HEK293 (cell line): ENCODE data around the gene RAC3.
A peak's percentile ranks its signal among the peaks of the same experiment; 100 is the strongest.

Experiments
- AEBP2 ChIP-seq: fragments of 450-650 bp; formaldehyde crosslinking; IDR thresholded peaks from 2 replicates; pipeline ENCODE4 v1.5.1; 2016; ENCODE audit warnings: missing biosample characterization, missing genetic modification characterization, borderline replicate concordance
- EGR2 ChIP-seq: fragments of 450-650 bp; formaldehyde crosslinking; IDR thresholded peaks from 2 replicates; pipeline ENCODE4 v1.5.1; 2016; ENCODE audit warnings: low read depth, missing biosample characterization, missing genetic modification characterization
- KLF7 ChIP-seq: fragments of 450-650 bp; formaldehyde crosslinking; IDR thresholded peaks from 2 replicates; pipeline ENCODE4 v1.5.1; 2016; ENCODE audit warnings: missing biosample characterization, missing genetic modification characterization, borderline replicate concordance
- KLF9 ChIP-seq: fragments of 450-650 bp; formaldehyde crosslinking; IDR thresholded peaks from 2 replicates; pipeline ENCODE4 v1.5.1; 2016; ENCODE audit warnings: missing biosample characterization, missing genetic modification characterization, low read depth
- MYNN ChIP-seq: fragments of 450-650 bp; formaldehyde crosslinking; IDR thresholded peaks from 2 replicates; pipeline ENCODE4 v1.5.1; 2016; ENCODE audit warnings: missing biosample characterization, missing genetic modification characterization, borderline replicate concordance
- PATZ1 ChIP-seq: fragments of 450-650 bp; formaldehyde crosslinking; IDR thresholded peaks from 2 replicates; pipeline ENCODE4 v1.5.1; 2016; ENCODE audit warnings: missing biosample characterization, missing genetic modification characterization
- PRDM2 ChIP-seq: fragments of 450-650 bp; formaldehyde crosslinking; IDR thresholded peaks from 2 replicates; pipeline ENCODE4 v1.5.1; 2016; ENCODE audit warnings: missing biosample characterization, missing genetic modification characterization, borderline replicate concordance
- ZBTB20 ChIP-seq: fragments of 450-650 bp; formaldehyde crosslinking; IDR thresholded peaks from 2 replicates; pipeline ENCODE4 v1.5.1; 2016; ENCODE audit warnings: missing biosample characterization, missing genetic modification characterization
- ZBTB26 ChIP-seq: fragments of 450-650 bp; formaldehyde crosslinking; optimal IDR thresholded peaks from 2 replicates; pipeline ENCODE3; 2016; ENCODE audit warnings: missing biosample characterization, mild to moderate bottlenecking, missing genetic modification characterization
- ZBTB7A ChIP-seq: fragments of 450-650 bp; formaldehyde crosslinking; IDR thresholded peaks from 2 replicates; pipeline ENCODE4 v1.5.1; 2016; ENCODE audit warnings: low read depth, missing biosample characterization, missing genetic modification characterization
- ZEB2 ChIP-seq: fragments of 450-650 bp; formaldehyde crosslinking; IDR thresholded peaks from 2 replicates; pipeline ENCODE4 v1.5.1; 2016; ENCODE audit warnings: missing biosample characterization, missing genetic modification characterization
- ZNF133 ChIP-seq: fragments of 450-650 bp; formaldehyde crosslinking; IDR thresholded peaks from 2 replicates; pipeline ENCODE4 v1.5.1; 2016; ENCODE audit warnings: missing biosample characterization, missing genetic modification characterization
- ZNF16 ChIP-seq: fragments of 450-650 bp; formaldehyde crosslinking; IDR thresholded peaks from 2 replicates; pipeline ENCODE4 v1.5.1; 2016; ENCODE audit warnings: low read depth, missing biosample characterization, missing genetic modification characterization
- ZNF174 ChIP-seq: fragments of 450-650 bp; formaldehyde crosslinking; IDR thresholded peaks from 2 replicates; pipeline ENCODE4 v1.5.0; 2017; ENCODE audit warnings: missing biosample characterization, mild to moderate bottlenecking, missing genetic modification characterization
- ZNF350 ChIP-seq: fragments of 450-650 bp; formaldehyde crosslinking; IDR thresholded peaks from 2 replicates; pipeline ENCODE4 v1.5.0; 2017; ENCODE audit warnings: missing biosample characterization, mild to moderate bottlenecking, missing genetic modification characterization
- ZNF354C ChIP-seq: fragments of 450-650 bp; formaldehyde crosslinking; IDR thresholded peaks from 2 replicates; pipeline ENCODE4 v1.5.1; 2016; ENCODE audit warnings: missing biosample characterization, missing genetic modification characterization, low read depth, borderline replicate concordance
- ZNF398 ChIP-seq: fragments of 450-650 bp; formaldehyde crosslinking; IDR thresholded peaks from 2 replicates; pipeline ENCODE4 v1.5.1; 2017; ENCODE audit warnings: missing biosample characterization, missing genetic modification characterization
- ZNF404 ChIP-seq: fragments of 450-650 bp; formaldehyde crosslinking; IDR thresholded peaks from 2 replicates; pipeline ENCODE4 v1.5.1; 2017; ENCODE audit warnings: missing biosample characterization, missing genetic modification characterization
- ZNF549 ChIP-seq: fragments of 450-650 bp; IDR thresholded peaks from 2 replicates; pipeline ENCODE4 v1.5.1; 2018; ENCODE audit warnings: missing biosample characterization, missing genetic modification characterization, mild to moderate bottlenecking, inconsistent platforms, moderate library complexity
- ZNF555 ChIP-seq: fragments of 450-650 bp; formaldehyde crosslinking; conservative IDR thresholded peaks from 2 replicates; pipeline ENCODE4 v1.5.1; 2017; ENCODE audit warnings: missing biosample characterization, mild to moderate bottlenecking, missing genetic modification characterization, inconsistent platforms
- ZNF561 ChIP-seq: fragments of 450-650 bp; IDR thresholded peaks from 2 replicates; pipeline ENCODE4 v1.5.1; 2018; ENCODE audit warnings: missing biosample characterization, missing genetic modification characterization, borderline replicate concordance
- ZNF704 ChIP-seq: fragments of 450-650 bp; formaldehyde crosslinking; IDR thresholded peaks from 2 replicates; pipeline ENCODE4 v1.5.1; 2016; ENCODE audit warnings: missing biosample characterization, missing genetic modification characterization
- ZSCAN16 ChIP-seq: fragments of 450-650 bp; formaldehyde crosslinking; IDR thresholded peaks from 2 replicates; pipeline ENCODE4 v1.5.1; 2016; ENCODE audit warnings: missing biosample characterization, missing genetic modification characterization
- ZSCAN30 ChIP-seq: fragments of 450-650 bp; IDR thresholded peaks from 2 replicates; pipeline ENCODE4 v1.5.1; 2018; ENCODE audit warnings: missing biosample characterization, mild to moderate bottlenecking, missing genetic modification characterization, moderate library complexity

RAC3 gene

GRCh38 chr17:82065638-82066303, 34.3 kb downstream of the RAC3 start, which contains the start of gene DUS1L (continued):
- TF ChIP-seq ZNF549 (tag by site-specific recombination) (no peak), ZBTB7A (peak; percentile 97), MYNN (tag by site-specific recombination) (0 out of 2 replicates have a peak, but pooled peaks have one; percentile 42), EGR2 (tag by site-specific recombination) (peak; percentile 63; the same call in 1 of the 2 replicates), PATZ1 (tag by site-specific recombination) (peak; percentile 71), ZSCAN30 (tag by site-specific recombination) (peak; percentile 98), ZNF398 (tag by site-specific recombination) (peak; percentile 38; the same call in 1 of the 2 replicates), ZNF174 (no peak), ZBTB20 (tag by site-specific recombination) (peak; percentile 49; the same call in 1 of the 2 replicates), ZNF561 (tag by site-specific recombination) (peak; percentile 90; the same call in 1 of the 2 replicates), ZNF555 (tag by site-specific recombination) (no peak), PRDM2 (tag by site-specific recombination) (peak; percentile 76; the same call in 1 of the 2 replicates), ZNF354C (tag by site-specific recombination) (no peak), KLF9 (tag by site-specific recombination) (peak; percentile 60), ZEB2 (peak; percentile 76), AEBP2 (no peak), ZNF704 (tag by site-specific recombination) (no peak), KLF7 (tag by site-specific recombination) (peak; percentile 42; the same call in 1 of the 2 replicates), ZSCAN16 (tag by site-specific recombination) (0 out of 2 replicates have a peak, but pooled peaks have one; percentile 54), ZNF16 (tag by site-specific recombination) (no peak), ZNF350 (tag by site-specific recombination) (no peak), ZNF133 (tag by site-specific recombination) (no peak), ZBTB26 (tag by site-specific recombination) (peak; percentile 75), ZNF404 (tag by site-specific recombination) (no peak)
